Mesendoderm (in vitro differentiated cells): ENCODE data around the gene OR5D14. TPM values are rescaled to one million over a fixed set of nuclear protein-coding genes. Genes with fewer than 3 reads are reported as not detected.

Experiments
- DNase-seq: peaks from one replicate; pipeline ENCODE4 v3.0.0; 2013
- H2AK5ac ChIP-seq: 2 replicates; pipeline ENCODE4 v1.6.1; 2013; ENCODE audit warnings: low read length, inconsistent platforms
- H2BK120ac ChIP-seq: 2 replicates; pipeline ENCODE4 v1.6.1; 2013; ENCODE audit warnings: low read depth, mild to moderate bottlenecking, low read length, moderate library complexity, mixed read lengths
- H2BK15ac ChIP-seq: replicated peaks from 2 replicates; pipeline ENCODE4 v1.6.1; 2013; ENCODE audit warnings: low read depth, mild to moderate bottlenecking, moderate library complexity
- H2BK5ac ChIP-seq: 2 replicates; pipeline ENCODE4 v1.6.1; 2013; ENCODE audit warnings: low read length, inconsistent platforms
- H3K18ac ChIP-seq: 2 replicates; pipeline ENCODE4 v1.6.1; 2013; ENCODE audit warnings: mild to moderate bottlenecking, low read length, mixed read lengths
- H3K23ac ChIP-seq: one replicate; pipeline ENCODE4 v1.6.1; 2013; ENCODE audit warnings: low read length
- H3K27ac ChIP-seq: 2 replicates; pipeline ENCODE4 v1.5.1; 2013; ENCODE audit warnings: low read depth, mild to moderate bottlenecking, inconsistent platforms, low read length, moderate library complexity
- H3K27me3 ChIP-seq: 2 replicates; pipeline ENCODE4 v1.6.1; 2013; ENCODE audit warnings: low read length, control low read depth, mild to moderate bottlenecking, inconsistent platforms; ENCODE audit not compliant: insufficient read depth, poor library complexity
- H3K36me3 ChIP-seq: 2 replicates; pipeline ENCODE4 v1.6.1; 2013; ENCODE audit warnings: low read length, inconsistent platforms; ENCODE audit not compliant: control insufficient read depth, insufficient read depth
- H3K4ac ChIP-seq: one replicate; pipeline ENCODE4 v1.6.1; 2013; ENCODE audit warnings: low read depth, mild to moderate bottlenecking, low read length, moderate library complexity
- H3K4me1 ChIP-seq: 2 replicates; pipeline ENCODE4 v1.6.1; 2013; ENCODE audit warnings: low read depth, low read length, inconsistent platforms; ENCODE audit not compliant: control insufficient read depth
- H3K4me2 ChIP-seq: 2 replicates; pipeline ENCODE4 v1.6.1; 2013; ENCODE audit warnings: low read length
- H3K4me3 ChIP-seq: 2 replicates; pipeline ENCODE4 v1.5.1; 2013; ENCODE audit warnings: mild to moderate bottlenecking, low read length
- H3K56ac ChIP-seq: one replicate; pipeline ENCODE4 v1.6.1; 2013; ENCODE audit warnings: low read length
- H3K79me1 ChIP-seq: 2 replicates; pipeline ENCODE4 v1.6.1; 2013; ENCODE audit warnings: low read length, inconsistent platforms
- H3K79me2 ChIP-seq: 2 replicates; pipeline ENCODE4 v1.6.1; 2013; ENCODE audit warnings: mild to moderate bottlenecking, low read length; ENCODE audit not compliant: control insufficient read depth, insufficient read depth
- H3K9ac ChIP-seq: 2 replicates; pipeline ENCODE4 v1.6.1; 2013; ENCODE audit warnings: low read length, inconsistent platforms
- H4K5ac ChIP-seq: one replicate; pipeline ENCODE4 v1.6.1; 2013; ENCODE audit warnings: low read length
- H4K8ac ChIP-seq: one replicate; pipeline ENCODE4 v1.6.1; 2013; ENCODE audit warnings: low read depth, mild to moderate bottlenecking, control low read depth, low read length, moderate library complexity
- WGBS: extraction: QIAGEN DNeasy Blood & Tissue Kit; methylation state at CpG from one replicate; pipeline ENCODE4 v1.1.7; 2013; ENCODE audit warnings: low lambda C conversion rate, missing lambda C conversion rate; ENCODE audit not compliant: insufficient coverage; ENCODE audit errors: extremely low coverage; 5-methylcytosine and 5-hydroxymethylcytosine counted together
- polyA plus RNA-seq, 2 experiments: library from polyadenylated mRNA; stranded (reverse); fragments of 200-250 nt; gene quantifications; one replicate each; pipeline ENCODE4 v1.2.3, GENCODE V29; 2013

The OR5D14 gene
- not detected for polyA plus RNA-seq (2013, experiment 1 of 2)
- not detected for polyA plus RNA-seq (2013, experiment 2 of 2)

DNA sequence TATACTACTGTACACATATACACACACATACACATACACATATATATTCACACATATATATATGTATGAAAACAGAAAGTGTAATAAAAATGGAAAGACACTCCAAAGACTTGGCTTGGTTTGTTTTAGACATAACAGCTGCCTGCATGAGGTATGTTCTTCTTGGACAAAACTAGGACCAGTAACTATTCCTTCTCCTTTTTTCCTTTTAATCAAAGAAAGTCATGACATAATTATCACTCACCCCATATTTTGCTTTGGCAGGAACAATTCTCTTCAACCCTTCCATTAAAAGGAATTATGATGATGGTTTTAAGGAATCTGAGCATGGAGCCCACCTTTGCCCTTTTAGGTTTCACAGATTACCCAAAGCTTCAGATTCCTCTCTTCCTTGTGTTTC lies at the start of gene OR5D14:
Gene OR5D14 (plus strand): TSS at position 301 of the 400 bp plus-strand sequence. CDS start 0 bp downstream, at position 301.
- no peaks in the 10 kb centered on the region for H3K4me1 ChIP-seq
- no peaks in the 10 kb centered on the region for H3K27me3 ChIP-seq
- no peak within 1 kb of the TSS for H3K4ac ChIP-seq
- H4K5ac ChIP-seq: no peak within 1 kb of the TSS
- no peak within 1 kb of the TSS for H4K8ac ChIP-seq
- H3K4me3 ChIP-seq: no peak within 1 kb of the TSS
- no peak within 1 kb of the TSS for H2AK5ac ChIP-seq
- no peak within 1 kb of the TSS for H3K9ac ChIP-seq
- no peaks in the 10 kb centered on the region for H3K36me3 ChIP-seq
- no peaks in the 10 kb centered on the region for H3K79me1 ChIP-seq
- no peak within 1 kb of the TSS for H3K23ac ChIP-seq
- H3K79me2 ChIP-seq: no peaks in the 10 kb centered on the region
- no peak within 1 kb of the TSS for H3K4me2 ChIP-seq
- no peak within 1 kb of the TSS for H3K27ac ChIP-seq
- no peak within 1 kb of the TSS for H2BK5ac ChIP-seq
- H2BK120ac ChIP-seq: no peak within 1 kb of the TSS
- DNase-seq: no peak
- H3K18ac ChIP-seq: no peak within 1 kb of the TSS
- no peak within 1 kb of the TSS for H2BK15ac ChIP-seq
- no peak within 1 kb of the TSS for H3K56ac ChIP-seq

DNA sequence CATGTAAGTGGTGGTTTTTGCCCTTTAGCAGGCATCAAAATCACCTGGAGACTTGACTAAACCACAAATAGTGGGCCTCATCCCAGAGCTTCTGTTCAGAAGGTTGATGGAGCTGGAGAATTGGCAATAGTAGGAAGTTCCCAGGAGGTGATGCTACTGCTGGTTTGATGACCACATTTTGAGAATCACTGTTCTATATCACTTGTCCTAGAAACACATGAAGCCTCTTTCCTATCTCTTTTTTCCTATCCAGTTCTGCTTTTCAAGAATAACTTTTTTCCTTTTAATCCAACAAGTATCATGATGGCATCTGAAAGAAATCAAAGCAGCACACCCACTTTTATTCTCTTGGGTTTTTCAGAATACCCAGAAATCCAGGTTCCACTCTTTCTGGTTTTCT lies 22.2 kb upstream of the OR5D14 start, which contains the start of gene OR5D13:
Gene OR5D13 (plus strand): TSS at position 301 of the 400 bp plus-strand sequence. CDS start 0 bp downstream, at position 301.
- Histone ChIP-seq H4K8ac (no peak within 1 kb of the TSS), H2BK15ac (no peak within 1 kb of the TSS)
- no peak for DNase-seq

DNA sequence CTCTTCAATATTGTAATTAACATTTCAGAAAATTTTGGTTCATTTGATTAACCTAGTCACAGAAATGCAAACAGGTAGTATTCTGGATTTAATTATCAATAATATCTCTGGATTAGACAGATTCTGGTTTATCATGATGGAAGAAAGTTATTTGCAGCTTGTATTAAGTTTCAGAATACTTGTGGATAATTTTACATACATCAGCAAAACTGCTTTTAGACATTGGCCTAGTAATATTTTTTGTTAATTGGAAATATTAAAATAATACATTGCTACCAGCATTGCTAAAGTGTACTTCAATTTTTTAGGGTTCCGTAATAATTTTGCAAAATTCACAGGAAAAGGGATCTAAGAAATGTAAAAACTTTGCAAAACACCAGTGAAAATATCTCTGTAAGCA lies 3.8 kb upstream of the OR5D14 start:
- H3K23ac ChIP-seq: no peak overlapping the region
- no peaks in the 10 kb centered on the region for H3K79me2 ChIP-seq
- H3K56ac ChIP-seq: no peak overlapping the region
- H3K9ac ChIP-seq: no peak overlapping the region
- no peak overlapping the region for H3K18ac ChIP-seq
- H3K79me1 ChIP-seq: no peaks in the 10 kb centered on the region
- no peak overlapping the region for H2BK120ac ChIP-seq
- H4K5ac ChIP-seq: no peak overlapping the region
- no peak overlapping the region for H3K4ac ChIP-seq
- no peak overlapping the region for H3K4me3 ChIP-seq
- no peaks in the 10 kb centered on the region for H3K27me3 ChIP-seq
- H2BK15ac ChIP-seq: no peak overlapping the region
- no peaks in the 10 kb centered on the region for H3K36me3 ChIP-seq
- H2BK5ac ChIP-seq: no peak overlapping the region
- WGBS: no CpG with 5 or more reads among the region's 1 CpG
- no peak overlapping the region for H4K8ac ChIP-seq
- no peak overlapping the region for H3K27ac ChIP-seq
- no peak for DNase-seq
- no peaks in the 10 kb centered on the region for H3K4me1 ChIP-seq
- H3K4me2 ChIP-seq: no peak overlapping the region
- H2AK5ac ChIP-seq: no peak overlapping the region

More for the DNA sequence above, 22.2 kb upstream of the OR5D14 start, which contains the start of gene OR5D13:
- no peak within 1 kb of the TSS for H3K23ac ChIP-seq
- H3K4ac ChIP-seq: no peak within 1 kb of the TSS
- H4K5ac ChIP-seq: no peak within 1 kb of the TSS
- no peak within 1 kb of the TSS for H3K56ac ChIP-seq
- H3K4me1 ChIP-seq: no peaks in the 10 kb centered on the region
- no peak within 1 kb of the TSS for H2BK120ac ChIP-seq
- no peaks in the 10 kb centered on the region for H3K79me1 ChIP-seq
- H3K18ac ChIP-seq: no peak within 1 kb of the TSS
- H2BK5ac ChIP-seq: no peak within 1 kb of the TSS
- H3K79me2 ChIP-seq: no peaks in the 10 kb centered on the region
- H3K4me2 ChIP-seq: no peak within 1 kb of the TSS
- H2AK5ac ChIP-seq: no peak within 1 kb of the TSS
- no peaks in the 10 kb centered on the region for H3K27me3 ChIP-seq
- no peak within 1 kb of the TSS for H3K27ac ChIP-seq
- no peak within 1 kb of the TSS for H3K4me3 ChIP-seq
- H3K36me3 ChIP-seq: no peaks in the 10 kb centered on the region
- no peak within 1 kb of the TSS for H3K9ac ChIP-seq

DNA sequence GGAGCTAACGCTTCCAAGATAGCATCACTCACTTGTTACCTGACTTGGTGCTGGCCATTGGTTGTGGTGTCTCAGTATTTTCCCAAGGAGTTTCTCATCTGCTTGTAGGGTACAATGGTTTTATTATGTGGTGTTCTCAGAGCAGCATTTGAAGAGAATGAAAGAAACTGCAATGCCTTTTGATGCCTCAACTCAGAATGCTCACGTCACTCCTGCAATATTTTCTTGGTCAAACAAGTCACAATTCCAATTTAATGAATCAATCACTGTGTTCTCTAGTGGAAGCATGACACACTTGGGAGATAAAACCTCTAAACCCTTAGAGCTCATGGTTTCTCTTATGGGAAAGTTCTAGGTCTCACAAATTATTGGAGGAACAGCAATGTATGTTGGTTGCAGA lies 2.0 kb upstream of the OR5D14 start:
- Histone ChIP-seq H2AK5ac (no peak overlapping the region), H3K23ac (no peak overlapping the region), H3K9ac (no peak overlapping the region), H3K56ac (no peak overlapping the region), H3K27ac (no peak overlapping the region), H3K4me2 (no peak overlapping the region), H3K79me2 (no peaks in the 10 kb centered on the region), H3K27me3 (no peaks in the 10 kb centered on the region), H2BK120ac (no peak overlapping the region), H3K4ac (no peak overlapping the region), H3K4me3 (no peak overlapping the region), H4K8ac (no peak overlapping the region), H2BK15ac (no peak overlapping the region), H2BK5ac (no peak overlapping the region), H3K79me1 (no peaks in the 10 kb centered on the region), H3K36me3 (no peaks in the 10 kb centered on the region), H4K5ac (no peak overlapping the region), H3K4me1 (no peaks in the 10 kb centered on the region), H3K18ac (no peak overlapping the region)
- no CpG with 5 or more reads among the region's 2 CpGs for WGBS
- no peak for DNase-seq

DNA sequence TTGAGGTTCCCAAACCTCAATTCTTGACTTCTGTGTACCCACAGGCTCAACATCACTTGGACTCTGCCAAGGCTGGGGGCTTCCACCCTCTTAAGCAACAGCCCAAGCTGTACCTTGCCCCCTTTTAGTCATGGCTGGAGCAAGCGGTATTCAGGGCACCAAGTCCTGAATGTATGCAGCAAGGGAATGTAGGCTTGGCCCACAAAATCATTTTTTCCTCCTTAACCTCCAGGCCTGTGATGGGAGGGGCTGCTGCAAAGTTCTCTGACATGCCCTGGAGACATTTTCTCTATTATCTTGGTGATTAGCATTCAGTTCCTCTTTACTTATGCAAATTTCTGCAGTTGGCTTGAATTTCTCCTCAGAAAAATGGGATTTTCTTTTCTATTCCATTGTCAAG lies 10.9 kb downstream of the OR5D14 start:
- Histone ChIP-seq H2BK15ac (no peak overlapping the region), H3K4me1 (no peaks in the 10 kb centered on the region), H3K27me3 (no peaks in the 10 kb centered on the region), H4K5ac (no peak overlapping the region), H2BK5ac (no peak overlapping the region), H2AK5ac (no peak overlapping the region), H3K4ac (no peak overlapping the region), H4K8ac (no peak overlapping the region), H3K4me2 (no peak overlapping the region), H3K18ac (no peak overlapping the region), H3K36me3 (no peaks in the 10 kb centered on the region), H3K4me3 (no peak overlapping the region), H3K56ac (no peak overlapping the region), H2BK120ac (no peak overlapping the region), H3K27ac (no peak overlapping the region), H3K79me1 (no peaks in the 10 kb centered on the region), H3K79me2 (no peaks in the 10 kb centered on the region), H3K9ac (no peak overlapping the region), H3K23ac (no peak overlapping the region)
- no peak for DNase-seq
- no CpG with 5 or more reads among the region's 1 CpG for WGBS

DNA sequence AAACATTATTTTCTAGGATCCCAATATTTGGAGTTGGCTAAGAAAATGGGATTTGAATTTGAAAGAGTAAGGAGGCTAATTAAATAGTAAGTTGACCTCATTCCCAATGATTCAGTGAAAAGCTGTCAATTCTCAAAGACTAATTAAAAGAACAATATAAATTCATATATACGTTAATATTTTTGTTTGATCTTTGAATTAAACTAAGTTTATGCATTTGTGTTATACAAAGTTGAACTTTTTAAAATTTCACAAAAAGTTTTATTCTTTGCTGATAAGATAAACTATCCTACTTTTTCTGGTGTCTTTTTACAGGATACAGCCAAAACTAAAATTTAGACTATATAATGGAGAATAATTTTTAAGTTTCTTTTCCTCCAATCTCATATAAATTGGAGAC lies 15.7 kb downstream of the OR5D14 start, which contains the start of gene OR5L1:
Gene OR5L1 (plus strand): TSS at position 301 of the 400 bp plus-strand sequence. CDS start 100 bp downstream, outside the sequence.
- H3K4ac ChIP-seq: no peak within 1 kb of the TSS
- H3K56ac ChIP-seq: no peak within 1 kb of the TSS
- H3K18ac ChIP-seq: no peak within 1 kb of the TSS
- no CpG with 5 or more reads among the region's 1 CpG for WGBS
- H3K79me2 ChIP-seq: no peaks in the 10 kb centered on the region
- H2BK5ac ChIP-seq: no peak within 1 kb of the TSS
- H4K8ac ChIP-seq: no peak within 1 kb of the TSS
- H3K4me1 ChIP-seq: no peaks in the 10 kb centered on the region
- H3K79me1 ChIP-seq: no peaks in the 10 kb centered on the region
- no peak within 1 kb of the TSS for H2AK5ac ChIP-seq
- no peak within 1 kb of the TSS for H3K9ac ChIP-seq
- no peak within 1 kb of the TSS for H3K23ac ChIP-seq
- no peaks in the 10 kb centered on the region for H3K27me3 ChIP-seq
- no peak for DNase-seq
- no peak within 1 kb of the TSS for H3K4me2 ChIP-seq
- H4K5ac ChIP-seq: no peak within 1 kb of the TSS
- no peaks in the 10 kb centered on the region for H3K36me3 ChIP-seq
- H3K4me3 ChIP-seq: no peak within 1 kb of the TSS
- no peak within 1 kb of the TSS for H3K27ac ChIP-seq
- no peak within 1 kb of the TSS for H2BK120ac ChIP-seq
- H2BK15ac ChIP-seq: no peak within 1 kb of the TSS
